Cardiac muscle cell (in vitro differentiated cells and primary cell): ENCODE results near the gene CHTF8. TPM values are rescaled to one million over a fixed set of nuclear protein-coding genes. Genes with fewer than 3 reads are reported as not detected.
A peak's percentile ranks its signal among the peaks of the same experiment; 100 is the strongest.

Experiments used
- DNase-seq, 2 donors: peaks; one replicate each; pipeline versions ENCODE4 v3.0.0 to v3.0.0-alpha.2; 2010 to 2017; ENCODE audit warnings: low read depth in 1 of 2, low spot score in 1 of 2
- H3K27ac ChIP-seq: fragments of 200-600 bp; sonication (generic); 2 replicates; pipeline ENCODE4 v1.5.1; 2016
- H3K27me3 ChIP-seq: fragments of 200-600 bp; sonication (generic); 2 replicates; pipeline ENCODE4 v1.6.0; 2016; ENCODE audit warnings: control low read depth
- H3K36me3 ChIP-seq: fragments of 200-600 bp; sonication (generic); 2 replicates; pipeline ENCODE4 v1.5.1; 2016; ENCODE audit warnings: control low read depth
- H3K4me1 ChIP-seq: fragments of 200-600 bp; sonication (generic); 2 replicates; pipeline ENCODE4 v1.8.1; 2017; ENCODE audit warnings: low read depth, mild to moderate bottlenecking, mixed run types
- H3K4me3 ChIP-seq: fragments of 200-600 bp; sonication (generic); 2 replicates; pipeline ENCODE4 v1.5.1; 2016; ENCODE audit warnings: mild to moderate bottlenecking
- H3K9me3 ChIP-seq: fragments of 200-600 bp; sonication (generic); 2 replicates; pipeline ENCODE4 v1.5.1; 2017; ENCODE audit warnings: low read depth, mild to moderate bottlenecking, control low read depth
- polyA plus RNA-seq: library from polyadenylated mRNA; unstranded; fragments of >200 nt; fragmentation: Nextera tagmentation; extraction: Ambion mirVana; gene quantifications from 2 replicates; pipeline ENCODE4 v1.2.1, GENCODE V29; 2016
- total RNA-seq: library from RNA; depleted of rRNA; stranded (reverse); fragments of >200 nt; gene quantifications from 2 replicates; pipeline ENCODE4 v1.2.3, GENCODE V29; 2016
- TF ChIP-seq, protein P1 (sequence below): IDR thresholded peaks from 2 replicates; pipeline ENCODE4 v1.5.1; 2012; ENCODE audit warnings: low read depth, mild to moderate bottlenecking, low read length

Gene CHTF8
- total and polyA plus RNA-seq, 2 experiments from 2014 or later: 74.8 to 132 TPM

DNA sequence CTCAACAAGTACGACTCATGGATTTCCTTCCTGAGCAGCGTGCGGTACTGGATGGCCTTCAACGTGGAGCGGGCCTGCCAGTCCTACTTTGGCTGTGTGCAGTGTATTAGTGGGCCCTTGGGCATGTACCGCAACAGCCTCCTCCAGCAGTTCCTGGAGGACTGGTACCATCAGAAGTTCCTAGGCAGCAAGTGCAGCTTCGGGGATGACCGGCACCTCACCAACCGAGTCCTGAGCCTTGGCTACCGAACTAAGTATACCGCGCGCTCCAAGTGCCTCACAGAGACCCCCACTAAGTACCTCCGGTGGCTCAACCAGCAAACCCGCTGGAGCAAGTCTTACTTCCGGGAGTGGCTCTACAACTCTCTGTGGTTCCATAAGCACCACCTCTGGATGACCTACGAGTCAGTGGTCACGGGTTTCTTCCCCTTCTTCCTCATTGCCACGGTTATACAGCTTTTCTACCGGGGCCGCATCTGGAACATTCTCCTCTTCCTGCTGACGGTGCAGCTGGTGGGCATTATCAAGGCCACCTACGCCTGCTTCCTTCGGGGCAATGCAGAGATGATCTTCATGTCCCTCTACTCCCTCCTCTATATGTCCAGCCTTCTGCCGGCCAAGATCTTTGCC lies 17.9 kb downstream of the CHTF8 start:
- no peaks in the 10 kb centered on the region for H3K27me3 ChIP-seq
- no peak overlapping the region for H3K27ac ChIP-seq
- TF ChIP-seq, protein P1, sequence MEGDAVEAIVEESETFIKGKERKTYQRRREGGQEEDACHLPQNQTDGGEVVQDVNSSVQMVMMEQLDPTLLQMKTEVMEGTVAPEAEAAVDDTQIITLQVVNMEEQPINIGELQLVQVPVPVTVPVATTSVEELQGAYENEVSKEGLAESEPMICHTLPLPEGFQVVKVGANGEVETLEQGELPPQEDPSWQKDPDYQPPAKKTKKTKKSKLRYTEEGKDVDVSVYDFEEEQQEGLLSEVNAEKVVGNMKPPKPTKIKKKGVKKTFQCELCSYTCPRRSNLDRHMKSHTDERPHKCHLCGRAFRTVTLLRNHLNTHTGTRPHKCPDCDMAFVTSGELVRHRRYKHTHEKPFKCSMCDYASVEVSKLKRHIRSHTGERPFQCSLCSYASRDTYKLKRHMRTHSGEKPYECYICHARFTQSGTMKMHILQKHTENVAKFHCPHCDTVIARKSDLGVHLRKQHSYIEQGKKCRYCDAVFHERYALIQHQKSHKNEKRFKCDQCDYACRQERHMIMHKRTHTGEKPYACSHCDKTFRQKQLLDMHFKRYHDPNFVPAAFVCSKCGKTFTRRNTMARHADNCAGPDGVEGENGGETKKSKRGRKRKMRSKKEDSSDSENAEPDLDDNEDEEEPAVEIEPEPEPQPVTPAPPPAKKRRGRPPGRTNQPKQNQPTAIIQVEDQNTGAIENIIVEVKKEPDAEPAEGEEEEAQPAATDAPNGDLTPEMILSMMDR: no peak
- DNase-seq: no peak
- peaks cover 8% of the 10 kb centered on the region for H3K36me3 ChIP-seq
- no peaks in the 10 kb centered on the region for H3K9me3 ChIP-seq
- H3K4me1 ChIP-seq: no peaks in the 10 kb centered on the region
- H3K4me3 ChIP-seq: no peak overlapping the region

DNA sequence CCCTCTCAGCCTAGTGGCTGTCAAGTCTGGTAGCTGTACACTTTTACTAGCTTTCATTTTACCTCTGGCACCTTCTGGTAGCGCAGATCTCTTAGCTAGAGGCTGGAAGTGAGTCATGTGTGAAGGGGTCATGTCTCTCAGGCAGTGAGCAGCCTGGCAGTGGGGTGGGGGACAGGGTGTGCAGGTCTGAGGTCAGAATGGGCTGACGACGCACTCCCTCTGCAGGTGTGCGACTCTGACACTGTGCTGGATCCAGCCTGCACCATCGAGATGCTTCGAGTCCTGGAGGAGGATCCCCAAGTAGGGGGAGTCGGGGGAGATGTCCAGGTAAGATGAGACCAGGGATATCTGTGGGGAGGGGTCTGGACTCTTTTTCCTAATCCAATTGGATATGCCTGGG lies 19.2 kb downstream of the CHTF8 start:
- no peak for DNase-seq
- Histone ChIP-seq H3K4me1 (no peaks in the 10 kb centered on the region), H3K4me3 (no peak overlapping the region), H3K27ac (no peak overlapping the region), H3K27me3 (peaks cover 7% of the 10 kb centered on the region), H3K9me3 (no peaks in the 10 kb centered on the region), H3K36me3 (no peaks in the 10 kb centered on the region)
- TF ChIP-seq, protein P1: no peak

DNA sequence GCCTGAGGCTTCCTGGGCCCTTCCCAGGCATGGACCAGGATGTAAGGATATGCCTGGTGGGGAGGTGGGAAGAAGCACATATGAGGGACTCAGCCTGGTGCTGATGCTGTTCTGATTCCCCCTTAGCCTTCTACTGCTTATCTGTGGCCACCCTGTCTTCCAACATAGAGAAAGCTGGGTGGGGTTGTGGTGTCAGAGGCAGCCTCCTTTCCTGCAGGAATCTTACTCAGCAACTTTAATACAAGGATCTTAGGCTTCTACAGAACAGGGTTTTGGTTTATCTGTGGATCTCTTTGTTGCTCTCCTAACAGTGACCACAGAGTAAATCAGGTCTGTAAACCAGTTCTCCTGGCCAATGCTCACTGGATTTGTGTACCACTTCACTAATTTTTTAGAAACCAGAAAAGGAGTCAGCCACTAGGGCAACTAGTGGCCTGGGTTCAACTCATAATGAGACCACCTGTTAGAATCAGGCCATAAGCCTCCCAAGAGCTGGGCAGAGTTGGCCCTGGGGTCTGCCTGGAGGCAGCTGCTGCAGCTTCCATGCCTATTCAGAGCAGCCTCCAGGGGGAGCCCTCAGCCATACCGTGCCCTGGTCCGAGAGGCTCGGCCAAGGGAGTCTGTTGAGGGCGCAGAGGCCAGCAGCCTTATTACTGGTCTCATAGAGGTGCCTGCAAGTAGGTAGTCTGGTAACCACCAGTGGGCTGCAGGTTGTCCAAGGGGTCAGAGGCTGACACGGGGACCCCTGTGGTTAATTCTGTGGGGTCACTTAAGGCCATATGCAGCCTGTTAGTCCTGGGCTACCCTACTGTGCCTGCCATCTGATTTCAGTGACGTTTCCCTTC lies 19.9 kb downstream of the CHTF8 start:
- peaks cover 14% of the 10 kb centered on the region for H3K27me3 ChIP-seq
- H3K4me1 ChIP-seq: no peaks in the 10 kb centered on the region
- no peak overlapping the region for H3K4me3 ChIP-seq
- no peaks in the 10 kb centered on the region for H3K9me3 ChIP-seq
- peak; percentile 54 to 60 for DNase-seq
- no peak overlapping the region for H3K27ac ChIP-seq
- H3K36me3 ChIP-seq: no peaks in the 10 kb centered on the region
- TF ChIP-seq, protein P1: peak; percentile 83

DNA sequence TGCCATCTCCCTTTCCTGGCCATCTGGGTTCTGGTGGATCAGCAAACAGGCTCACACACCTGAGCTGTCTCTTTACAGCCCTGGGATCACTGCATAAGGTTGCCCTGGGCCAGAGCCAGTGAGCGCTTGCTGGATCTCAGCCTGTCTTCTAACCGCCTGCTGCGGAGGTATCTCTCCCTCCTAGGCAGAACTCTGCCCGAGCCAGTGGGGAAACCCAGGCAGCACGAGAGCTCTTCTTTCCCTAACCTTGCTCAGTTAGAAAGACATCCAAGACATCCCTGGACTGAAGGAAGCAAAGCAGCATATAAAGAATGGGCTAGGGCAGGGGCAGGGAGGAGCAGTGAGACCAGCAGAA lies 20.5 kb downstream of the CHTF8 start:
- peaks cover 21% of the 10 kb centered on the region for H3K27me3 ChIP-seq
- TF ChIP-seq, protein P1: no peak
- no peaks in the 10 kb centered on the region for H3K9me3 ChIP-seq
- no peak overlapping the region for H3K27ac ChIP-seq
- H3K4me1 ChIP-seq: no peaks in the 10 kb centered on the region
- no peak overlapping the region for H3K4me3 ChIP-seq
- DNase-seq: no peak
- H3K36me3 ChIP-seq: no peaks in the 10 kb centered on the region

DNA sequence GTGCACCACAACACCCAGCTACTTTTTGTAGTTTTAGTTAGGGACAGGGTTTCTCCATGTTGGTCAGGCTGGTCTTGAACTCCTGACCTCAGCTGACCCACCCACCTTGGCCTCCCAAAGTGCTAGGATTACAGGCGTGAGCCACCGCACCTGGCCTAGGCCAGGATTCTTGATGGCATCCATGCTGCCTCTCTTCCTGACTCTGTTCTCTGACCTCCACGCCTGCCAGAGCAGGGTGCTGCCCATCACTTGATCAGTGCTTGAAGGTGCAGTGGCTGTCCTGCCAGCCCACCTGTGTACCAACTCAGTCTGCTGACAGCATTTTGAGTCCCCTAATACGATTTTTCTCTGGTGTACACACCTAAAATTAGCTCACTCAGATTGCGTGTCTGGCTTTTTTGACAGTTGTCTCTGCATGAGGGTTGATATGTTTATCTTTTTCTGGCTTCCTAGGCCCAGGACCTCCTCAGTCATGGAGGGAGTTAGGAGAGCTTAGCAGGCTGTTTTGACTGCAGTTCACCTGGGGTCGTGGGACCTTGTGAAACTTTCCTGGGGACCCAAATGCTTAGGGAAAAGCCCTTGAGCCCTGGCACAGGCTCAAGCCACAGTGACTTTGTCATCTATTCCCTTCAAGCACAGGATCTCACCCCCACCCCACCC lies 21.0 kb downstream of the CHTF8 start:
- no peaks in the 10 kb centered on the region for H3K36me3 ChIP-seq
- no peak overlapping the region for H3K4me3 ChIP-seq
- no peaks in the 10 kb centered on the region for H3K9me3 ChIP-seq
- H3K27ac ChIP-seq: no peak overlapping the region
- no peaks in the 10 kb centered on the region for H3K4me1 ChIP-seq
- TF ChIP-seq, protein P1: no peak
- DNase-seq: no peak
- peaks cover 25% of the 10 kb centered on the region for H3K27me3 ChIP-seq
